GM23248 (cell line): ENCODE results near the gene TRIM17. TPM values are rescaled to one million over a fixed set of nuclear protein-coding genes. Genes with fewer than 3 reads are reported as not detected.

Experiments
- DNase-seq: peaks from one replicate; pipeline ENCODE4 v3.0.0-alpha.2; 2015
- H2AFZ ChIP-seq: fragments of 200-600 bp; sonication (generic); 2 replicates; pipeline ENCODE4 v1.6.1; 2016; ENCODE audit warnings: antibody characterized with exemption
- H3F3A ChIP-seq: fragments of 200-600 bp; sonication (generic); 2 replicates; pipeline ENCODE4 v1.6.1; 2016; ENCODE audit warnings: mild to moderate bottlenecking, antibody characterized with exemption, mixed run types; ENCODE audit not compliant: insufficient read depth
- H3K27ac ChIP-seq: fragments of 200-600 bp; sonication (generic); 2 replicates; pipeline ENCODE4 v1.5.1; 2016; ENCODE audit warnings: mild to moderate bottlenecking
- H3K27me3 ChIP-seq: fragments of 200-600 bp; sonication (generic); replicated peaks from 2 replicates; pipeline ENCODE4 v1.6.1; 2016; ENCODE audit warnings: mild to moderate bottlenecking; ENCODE audit not compliant: insufficient read depth
- H3K36me3 ChIP-seq: fragments of 200-600 bp; sonication (generic); 2 replicates; pipeline ENCODE4 v1.6.1; 2016; ENCODE audit warnings: low read depth, mild to moderate bottlenecking
- H3K4me1 ChIP-seq: fragments of 200-600 bp; sonication (generic); 2 replicates; pipeline ENCODE4 v1.6.1; 2016; ENCODE audit warnings: mild to moderate bottlenecking; ENCODE audit not compliant: insufficient read depth
- H3K4me2 ChIP-seq: fragments of 200-600 bp; sonication (generic); one replicate; pipeline ENCODE4 v1.6.1; 2016; ENCODE audit warnings: mild to moderate bottlenecking; ENCODE audit not compliant: unreplicated experiment
- H3K4me3 ChIP-seq: fragments of 200-600 bp; sonication (generic); 2 replicates; pipeline ENCODE4 v1.5.1; 2016; ENCODE audit warnings: mild to moderate bottlenecking
- H3K79me2 ChIP-seq: fragments of 200-600 bp; sonication (generic); 2 replicates; pipeline ENCODE4 v1.6.1; 2016; ENCODE audit warnings: mild to moderate bottlenecking; ENCODE audit not compliant: insufficient read depth
- H3K9ac ChIP-seq: fragments of 200-600 bp; sonication (generic); 2 replicates; pipeline ENCODE4 v1.6.1; 2016; ENCODE audit warnings: mild to moderate bottlenecking
- H3K9me2 ChIP-seq: fragments of 200-600 bp; sonication (generic); 2 replicates; pipeline ENCODE4 v1.6.1; 2016; ENCODE audit warnings: mixed run types, mild to moderate bottlenecking, moderate library complexity; ENCODE audit not compliant: insufficient read depth
- H3K9me3 ChIP-seq: fragments of 200-600 bp; sonication (generic); one replicate; pipeline ENCODE4 v1.6.1; 2017; ENCODE audit warnings: low read depth
- H4K20me1 ChIP-seq: fragments of 200-600 bp; sonication (generic); 2 replicates; pipeline ENCODE4 v1.6.0; 2016; ENCODE audit not compliant: insufficient read depth
- EZH2 ChIP-seq: fragments of 200-600 bp; sonication (generic); IDR thresholded peaks from 2 replicates; pipeline ENCODE4 v1.6.1; 2018; ENCODE audit warnings: antibody characterized with exemption, mild to moderate bottlenecking; ENCODE audit not compliant: insufficient read depth, poor library complexity, severe bottlenecking
- EZH2phosphoT487 ChIP-seq: fragments of 200-600 bp; sonication (generic); IDR thresholded peaks from 2 replicates; pipeline ENCODE4 v1.6.1; 2018; ENCODE audit warnings: antibody characterized with exemption, moderate library complexity, mild to moderate bottlenecking, low read depth; ENCODE audit not compliant: insufficient read depth
- WGBS, 2 experiments: methylation state at CpG; one replicate each; pipeline ENCODE4 v1.1.6; 2015 to 2017; ENCODE audit warnings: low lambda C conversion rate in 2 of 2, low coverage in 1 of 2; ENCODE audit errors: missing lambda C conversion rate in 2 of 2; 5-methylcytosine and 5-hydroxymethylcytosine counted together
- in situ Hi-C: fragments of 300-500 bp; cut with MboI; formaldehyde crosslinking; loops from 2 replicates; pipeline ENCODE4 v1.15.0; 2020
- polyA plus RNA-seq: library from polyadenylated mRNA; unstranded; fragments of >200 nt; fragmentation: Nextera tagmentation; extraction: Ambion mirVana; gene quantifications from 2 replicates; pipeline ENCODE4 v1.2.1, GENCODE V29; 2016
- total RNA-seq: library from RNA; depleted of rRNA; stranded (reverse); fragments of >200 nt; shearing (Covaris generic); gene quantifications from 2 replicates; pipeline ENCODE4 v1.2.3, GENCODE V29; 2014

TRIM17 gene
- total and polyA plus RNA-seq, 2 experiments from 2014 or later: 0.26 TPM; not detected in 1

DNA sequence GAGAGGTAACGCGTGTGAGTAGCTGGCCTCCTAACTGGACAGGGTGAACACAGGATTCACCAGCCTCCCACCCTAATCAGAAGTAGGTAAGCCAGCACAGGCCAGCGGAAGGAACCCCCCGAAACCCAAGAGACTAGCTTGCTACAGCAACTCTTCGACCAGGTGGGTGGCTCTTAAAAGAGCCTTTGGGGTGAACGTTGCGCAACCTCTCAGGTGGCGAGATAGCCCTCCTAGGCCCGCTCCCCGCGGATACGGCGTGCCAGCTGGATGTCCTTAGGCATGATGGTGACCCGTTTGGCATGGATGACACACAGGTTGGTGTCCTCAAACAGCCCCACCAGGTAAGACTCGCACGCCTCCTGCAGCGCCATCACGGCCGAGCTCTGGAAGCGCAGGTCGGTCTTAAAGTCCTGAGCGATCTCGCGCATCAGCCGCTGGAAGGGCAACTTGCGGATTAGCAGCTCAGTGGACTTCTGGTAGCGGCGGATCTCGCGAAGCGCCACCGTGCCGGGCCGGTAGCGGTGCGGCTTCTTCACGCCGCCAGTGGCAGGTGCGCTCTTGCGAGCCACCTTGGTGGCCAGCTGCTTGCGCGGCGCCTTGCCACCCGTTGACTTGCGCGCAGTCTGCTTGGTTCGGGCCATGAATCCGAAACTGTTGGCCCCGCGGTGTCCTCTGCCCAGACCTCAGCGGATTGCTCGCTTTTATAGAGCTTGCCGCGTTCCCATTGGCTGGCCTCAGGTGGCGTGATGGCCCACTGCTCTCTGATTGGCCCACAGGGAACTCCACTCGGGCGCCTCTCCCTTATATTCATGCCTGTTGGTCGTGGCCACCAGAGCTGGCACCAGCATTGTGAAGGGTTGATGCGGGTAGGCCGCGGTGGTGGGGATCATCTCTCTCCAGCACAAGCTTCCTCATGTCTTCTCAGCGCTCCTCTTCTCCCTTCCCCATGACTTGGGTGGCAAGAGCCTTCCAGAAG lies 8.3 kb upstream of the TRIM17 start:
- no peaks in the 10 kb centered on the region for H3K9me3 ChIP-seq
- WGBS, 2 experiments: 95 to 96% methylated on average over 60 to 62 of the region's 62 CpGs
- in situ Hi-C loops: no loop called here

DNA sequence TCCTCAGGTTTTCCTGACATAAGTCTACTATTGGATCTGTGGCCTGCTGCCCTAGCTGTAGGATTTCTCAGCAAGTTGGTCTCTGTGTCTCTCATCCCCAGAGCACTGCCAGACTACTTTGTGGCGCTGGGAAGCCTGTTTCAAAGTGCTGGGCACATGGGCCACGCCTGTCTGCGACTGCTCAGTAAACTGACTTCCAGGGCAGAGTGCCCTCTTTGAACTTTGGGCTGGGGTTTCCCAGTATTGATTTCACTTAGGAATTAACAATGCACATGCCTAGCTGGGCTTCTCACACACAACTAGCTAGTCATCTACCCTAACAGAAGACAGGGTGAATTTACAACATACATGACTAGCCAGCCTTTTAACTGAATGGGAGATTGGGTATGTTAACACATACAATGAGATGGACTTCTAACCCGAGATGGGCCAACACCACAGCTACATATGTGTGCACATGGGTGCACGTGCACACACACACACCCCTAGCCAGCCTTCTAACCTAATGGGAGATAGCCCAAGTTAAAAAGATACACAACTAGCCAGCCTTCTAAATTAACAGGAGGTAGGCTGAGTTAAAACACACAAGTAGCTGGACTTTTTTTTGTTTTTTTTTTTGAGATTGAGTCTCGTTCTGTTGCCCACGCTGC lies 6.9 kb upstream of the TRIM17 start:
- no peak for DNase-seq
- H3K27ac ChIP-seq: no peak overlapping the region
- 77 to 79% methylated on average over 7 of the region's 7 CpGs for WGBS, 2 experiments
- no peak overlapping the region for H3K4me2 ChIP-seq
- in situ Hi-C loops: no loop called here
- no peaks in the 10 kb centered on the region for H4K20me1 ChIP-seq
- no peak overlapping the region for H3K4me3 ChIP-seq
- H3K9me3 ChIP-seq: no peaks in the 10 kb centered on the region
- H2AFZ ChIP-seq: no peak overlapping the region
- no peak overlapping the region for H3K9ac ChIP-seq
- H3K9me2 ChIP-seq: no peaks in the 10 kb centered on the region
- H3K79me2 ChIP-seq: no peaks in the 10 kb centered on the region
- no peaks in the 10 kb centered on the region for H3K36me3 ChIP-seq
- no peaks in the 10 kb centered on the region for H3F3A ChIP-seq
- H3K4me1 ChIP-seq: no peaks in the 10 kb centered on the region
- TF ChIP-seq EZH2 (no peak), EZH2phosphoT487 (no peak)
- H3K27me3 ChIP-seq: no peaks in the 10 kb centered on the region; the same call in 1 of the 2 replicates

More for the DNA sequence above, 8.3 kb upstream of the TRIM17 start:
- no peaks in the 10 kb centered on the region; the same call in 1 of the 2 replicates for H3K27me3 ChIP-seq
- no peak overlapping the region for H2AFZ ChIP-seq
- H3K79me2 ChIP-seq: no peaks in the 10 kb centered on the region
- H3K4me3 ChIP-seq: no peak overlapping the region
- no peaks in the 10 kb centered on the region for H3F3A ChIP-seq
- TF ChIP-seq EZH2 (no peak), EZH2phosphoT487 (no peak)
- no peaks in the 10 kb centered on the region for H3K9me2 ChIP-seq
- no peak overlapping the region for H3K27ac ChIP-seq
- H3K4me2 ChIP-seq: no peak overlapping the region
- no peaks in the 10 kb centered on the region for H3K4me1 ChIP-seq
- DNase-seq: no peak
- H4K20me1 ChIP-seq: no peaks in the 10 kb centered on the region
- H3K36me3 ChIP-seq: no peaks in the 10 kb centered on the region
- H3K9ac ChIP-seq: no peak overlapping the region

DNA sequence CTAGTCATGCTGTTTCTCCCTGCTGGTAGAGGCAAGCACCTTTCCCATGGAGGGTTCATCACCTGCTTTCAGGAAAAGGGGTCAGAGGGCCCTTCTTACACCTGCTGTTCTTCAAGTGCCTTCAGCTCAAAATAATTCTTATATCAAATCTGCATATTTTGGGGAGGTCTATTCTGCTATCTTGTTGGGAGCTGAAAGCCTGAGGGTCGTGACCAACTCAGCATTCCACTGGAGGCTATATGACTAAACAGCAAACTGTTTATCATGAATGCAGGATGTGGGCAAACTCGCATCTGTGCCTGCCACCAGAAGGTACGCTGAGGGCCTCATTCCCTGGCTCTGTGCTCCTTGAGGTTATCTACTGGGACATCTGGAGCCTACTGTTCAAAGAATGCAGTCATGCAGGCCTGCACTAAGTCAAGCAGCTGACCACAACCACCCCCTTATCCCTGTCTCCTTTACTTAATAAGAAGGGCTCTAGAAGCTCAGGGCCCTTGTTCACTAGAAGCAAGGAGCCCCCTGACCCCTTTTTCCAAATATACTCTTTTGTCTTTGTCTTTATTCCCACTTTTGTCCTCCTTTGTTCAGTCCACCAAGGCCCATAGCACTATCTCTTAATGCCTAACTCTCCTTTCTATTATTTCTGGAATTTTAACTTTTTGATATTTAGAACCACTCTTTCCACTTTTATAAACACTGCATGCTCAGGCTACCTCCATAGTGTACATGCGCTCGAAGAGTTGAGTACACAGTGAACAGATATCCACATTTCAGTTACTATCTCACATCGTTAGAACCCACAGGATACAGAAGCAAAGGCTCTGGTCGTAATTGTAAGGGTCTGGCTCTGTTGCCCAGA lies 4.5 kb upstream of the TRIM17 start:
- no peak overlapping the region for H3K27ac ChIP-seq
- H3K9me3 ChIP-seq: no peaks in the 10 kb centered on the region
- no peak overlapping the region for H2AFZ ChIP-seq
- H3K4me2 ChIP-seq: no peak overlapping the region
- no peaks in the 10 kb centered on the region for H4K20me1 ChIP-seq
- DNase-seq: no peak
- peaks cover 2% of the 10 kb centered on the region; the same call in 1 of the 2 replicates for H3K4me1 ChIP-seq
- no peaks in the 10 kb centered on the region for H3F3A ChIP-seq
- no peaks in the 10 kb centered on the region for H3K9me2 ChIP-seq
- no peak overlapping the region for H3K4me3 ChIP-seq
- no peak for TF ChIP-seq EZH2phosphoT487
- TF ChIP-seq EZH2: no peak
- H3K9ac ChIP-seq: no peak overlapping the region
- WGBS, 2 experiments: 81 to 89% methylated on average over 7 of the region's 7 CpGs
- H3K27me3 ChIP-seq: peaks cover 1% of the 10 kb centered on the region
- in situ Hi-C loops: no loop called here
- H3K36me3 ChIP-seq: no peaks in the 10 kb centered on the region
- no peaks in the 10 kb centered on the region for H3K79me2 ChIP-seq
